T-helper 1 cell treated with Interleukin-12 subunit alpha and Interleukin-12 subunit beta and Interleukin-4 antibody, amounts not matched to agents 30 ng/mL and 1 ng/mL, for 36 hours (primary cell): ENCODE measurements around the gene ZNF774. TPM values are rescaled to one million over a fixed set of nuclear protein-coding genes. Genes with fewer than 3 reads are reported as not detected.
"Not testable (repeated sequence)": the region's sequence is repeated elsewhere in the genome, so short reads cannot be mapped to it uniquely, and the experiment has no call there.

Experiments used
- intact Hi-C: fragments of 100-400 bp; cut with micrococcal nuclease; formaldehyde crosslinking; loops from one replicate; pipeline ENCODE4 v1.15.1; 2024
- total RNA-seq: library from RNA; stranded (reverse); gene quantifications from 2 replicates; pipeline ENCODE4 v1.2.3, GENCODE V29; 2022

Gene ZNF774
- 1.2 and 3.0 TPM in 2 replicates for total RNA-seq

DNA sequence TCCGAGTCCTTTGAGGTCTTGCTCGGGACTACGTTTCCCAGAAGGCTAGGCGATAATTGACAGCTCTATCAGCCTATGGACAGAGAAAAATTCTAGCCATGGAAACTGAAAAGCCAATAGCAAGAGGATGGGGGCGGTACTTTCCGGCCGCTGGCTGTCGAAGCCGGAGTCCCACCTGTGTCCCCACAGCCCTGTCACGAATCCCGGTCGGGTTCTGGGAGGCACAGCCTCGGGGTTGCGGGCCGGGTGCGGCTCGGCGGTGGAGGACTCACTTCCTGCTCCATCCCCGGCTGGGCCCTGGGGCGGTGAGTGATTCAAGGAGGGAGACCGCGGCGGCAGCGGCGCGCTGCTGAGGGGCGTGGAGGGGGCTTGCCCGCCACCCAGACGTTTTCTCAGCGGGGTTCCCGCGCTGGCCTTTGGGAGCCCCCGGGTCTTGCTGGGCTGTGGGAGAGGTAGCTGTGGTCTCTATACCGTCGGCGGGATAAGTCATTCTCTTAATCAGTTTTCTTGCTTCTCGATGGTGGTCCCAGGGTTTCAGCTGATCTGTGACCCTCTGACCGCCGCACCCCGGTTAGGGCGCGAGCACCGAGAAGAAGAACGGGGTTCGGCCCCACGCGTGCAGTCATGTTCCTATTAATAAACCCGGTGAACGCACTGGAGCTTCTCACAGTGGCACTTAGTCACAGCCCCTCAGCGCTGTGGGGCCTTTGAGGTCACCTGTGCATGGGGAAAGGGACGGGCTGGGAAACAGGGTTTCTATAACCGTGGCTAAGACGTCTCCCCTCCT is at the start of gene ZNF774:
TSS of gene ZNF774 (plus strand) at position 178 of the 787 bp plus-strand sequence. CDS start 2,377 bp downstream, outside the sequence.
- intact Hi-C loops, result loop anchor here (1.0 to 10.0 kb wide), 7 partner anchors 10 to 583 kb away; partner anchors contain the start of genes AP3S2, BLM, IQGAP1 and NGRN

DNA sequence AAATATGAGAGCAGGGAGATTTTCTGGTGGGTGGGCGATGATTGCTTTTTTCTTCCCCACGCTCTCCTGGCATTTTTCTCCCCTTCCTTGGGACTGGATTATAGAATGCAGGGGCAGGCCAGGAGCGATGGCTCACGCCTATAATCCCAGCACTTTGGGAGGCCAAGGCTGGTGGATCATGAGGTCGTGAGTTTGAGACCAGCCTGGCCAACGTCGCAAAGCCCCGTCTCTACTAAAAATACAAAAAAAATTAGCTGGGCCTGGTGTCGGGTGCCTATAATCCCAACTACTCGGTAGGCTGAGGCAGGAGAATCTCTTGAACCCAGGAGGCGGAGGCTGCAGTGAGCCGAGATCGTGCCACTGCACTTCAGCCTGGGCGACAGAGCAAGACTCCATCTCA is 46.7 kb upstream of the ZNF774 start:
- intact Hi-C loops, result not testable (repeated sequence)

DNA sequence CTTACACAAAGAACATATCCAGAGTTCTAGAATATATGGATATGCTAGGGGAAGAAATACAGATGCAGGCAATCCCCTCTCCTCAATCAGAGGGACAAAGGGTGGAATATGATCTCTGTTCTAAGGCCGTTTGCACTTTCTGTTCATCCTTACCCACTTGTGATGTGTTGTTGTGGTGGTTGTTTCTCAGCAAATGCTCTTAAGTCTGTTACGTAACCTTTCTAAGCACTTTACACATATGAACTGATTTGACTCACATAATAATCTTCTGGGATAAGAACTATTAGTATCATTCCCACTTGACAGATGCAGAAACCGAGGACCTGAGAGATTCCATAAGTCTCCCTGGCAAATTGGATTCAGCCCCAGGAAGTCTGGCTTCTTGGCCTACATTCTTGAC is 46.2 kb upstream of the ZNF774 start:
- intact Hi-C loops, result no loop called here

DNA sequence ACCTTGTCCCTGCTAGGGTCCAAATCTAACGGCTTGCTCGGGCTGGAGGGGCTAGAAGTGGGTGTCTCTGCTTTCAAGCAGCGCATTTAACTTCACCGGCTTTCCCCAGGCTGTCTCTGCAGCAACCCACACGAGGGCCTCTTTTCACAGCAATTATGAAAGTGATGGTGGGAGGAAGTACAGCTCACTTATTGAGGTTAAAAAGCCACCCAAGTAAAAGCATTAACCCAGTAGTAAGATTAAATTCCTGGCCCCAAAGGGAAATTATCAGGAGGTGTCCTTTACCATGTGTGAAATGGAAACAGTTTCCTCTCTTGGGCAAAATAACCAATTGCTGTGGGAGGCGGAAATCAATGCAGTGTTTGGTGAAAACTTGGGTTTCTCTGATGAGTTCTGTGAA is 45.5 kb upstream of the ZNF774 start:
- intact Hi-C loops, result no loop called here

DNA sequence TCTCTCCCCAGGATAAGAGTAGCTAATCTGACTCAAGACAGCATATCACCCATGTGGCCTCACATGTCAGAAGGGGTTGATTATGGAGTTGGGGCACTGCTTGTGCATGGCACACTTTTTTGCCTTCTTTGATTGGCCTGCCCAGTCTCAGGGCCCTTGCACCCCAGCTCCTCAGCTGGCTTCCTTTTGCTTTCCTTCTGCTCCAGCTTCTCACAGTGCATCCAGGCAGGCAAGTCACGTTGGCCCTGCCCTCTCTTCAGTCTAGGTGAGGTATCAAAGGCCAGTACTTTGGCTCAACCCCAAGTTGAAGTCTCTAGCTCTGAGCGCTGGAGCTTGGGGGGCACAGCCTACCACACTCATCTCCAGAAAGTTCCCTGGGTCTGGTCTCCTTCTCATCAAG is 44.4 kb upstream of the ZNF774 start:
- intact Hi-C loops, result no loop called here

DNA sequence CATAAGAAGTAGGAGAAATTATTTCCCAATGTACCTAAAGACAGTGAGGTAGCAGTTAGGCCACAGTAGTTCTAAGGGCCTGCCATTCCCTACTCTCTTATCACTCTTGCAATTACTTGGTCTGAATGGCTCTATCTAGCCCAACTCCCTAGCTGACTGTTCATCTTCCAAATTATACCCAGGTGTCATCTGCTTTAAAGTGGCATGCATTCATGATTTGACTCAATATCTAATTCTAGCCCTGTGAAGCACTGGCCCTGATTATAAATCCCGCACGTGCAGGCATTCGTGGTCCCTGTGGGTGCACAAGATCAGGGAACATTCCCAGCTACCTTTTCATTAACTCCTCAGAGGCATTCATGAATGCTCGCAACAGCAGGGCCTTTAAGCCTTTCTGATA is 43.1 kb upstream of the ZNF774 start:
- intact Hi-C loops, result no loop called here

DNA sequence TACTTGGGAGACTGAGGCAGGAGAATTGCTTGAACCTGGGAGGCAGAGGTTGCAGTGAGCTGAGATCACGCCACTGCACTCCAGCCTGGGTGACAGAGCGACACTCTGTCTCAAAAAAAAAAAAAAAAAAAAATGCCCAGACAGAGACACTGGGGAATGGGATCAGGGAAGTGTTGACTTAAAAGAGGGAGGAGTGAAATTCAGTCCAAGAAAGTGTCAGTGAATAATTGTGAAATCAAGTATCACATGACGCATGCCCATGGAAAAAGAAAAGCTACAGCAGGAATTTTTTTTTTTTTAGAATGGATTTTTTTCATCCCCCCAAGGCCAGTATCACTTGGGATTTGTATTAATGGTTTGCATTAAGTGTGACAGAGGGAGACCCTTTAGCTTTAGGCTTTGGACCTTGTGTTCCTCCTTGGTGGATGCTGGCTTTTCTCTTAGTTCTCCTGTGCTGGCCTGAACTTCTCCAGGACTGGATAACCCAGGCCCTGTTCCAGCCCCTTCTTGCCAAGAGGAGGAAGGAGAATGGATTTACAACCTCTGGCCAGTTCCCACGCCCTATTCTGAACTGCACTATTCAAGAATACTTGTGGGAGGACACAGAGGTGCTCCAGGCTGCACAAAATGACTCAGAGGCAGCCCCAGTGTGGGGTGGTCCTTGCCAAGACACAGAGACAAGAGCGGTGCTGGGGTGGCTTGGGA is 36.7 kb upstream of the ZNF774 start:
- intact Hi-C loops, result no loop called here

DNA sequence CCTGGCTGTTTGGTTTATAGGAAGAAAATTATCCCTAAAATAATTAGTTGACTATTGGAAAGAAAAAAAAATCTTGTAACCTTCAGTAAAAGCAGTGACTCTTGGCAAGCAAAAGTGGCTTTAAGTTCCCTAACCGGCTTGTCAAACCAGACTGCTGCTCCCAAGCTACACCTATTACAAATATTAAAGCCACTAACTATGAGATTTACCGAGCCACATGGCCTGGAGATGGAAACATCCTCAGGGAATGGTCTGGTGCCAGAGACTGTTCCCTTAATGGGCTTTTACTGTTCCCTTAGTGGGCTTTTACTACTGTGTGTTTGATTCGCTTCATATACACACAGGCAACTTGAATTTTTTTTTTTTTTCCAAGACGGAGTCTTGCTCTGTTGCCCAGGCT is 35.9 kb upstream of the ZNF774 start:
- intact Hi-C loops, result no loop called here

DNA sequence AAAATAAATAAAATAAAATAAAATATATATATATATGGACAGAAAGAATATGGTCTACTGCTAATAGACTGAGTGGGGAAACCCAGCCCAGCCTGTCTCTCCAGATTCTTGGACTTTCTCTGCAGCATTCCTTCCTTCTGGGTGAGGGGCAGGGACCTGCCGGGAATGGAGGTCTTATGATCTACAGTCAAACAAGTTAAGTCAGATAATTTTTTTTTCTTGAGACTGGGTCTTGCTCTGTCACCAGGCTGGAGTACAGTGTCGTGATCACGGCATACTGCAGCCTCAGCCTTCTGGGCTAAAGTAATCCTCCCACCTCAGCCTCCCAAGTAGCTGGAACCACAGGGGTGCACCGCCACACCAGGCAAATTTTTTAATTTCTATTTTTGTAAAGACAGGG is 33.5 kb upstream of the ZNF774 start:
- intact Hi-C loops, result no loop called here

DNA sequence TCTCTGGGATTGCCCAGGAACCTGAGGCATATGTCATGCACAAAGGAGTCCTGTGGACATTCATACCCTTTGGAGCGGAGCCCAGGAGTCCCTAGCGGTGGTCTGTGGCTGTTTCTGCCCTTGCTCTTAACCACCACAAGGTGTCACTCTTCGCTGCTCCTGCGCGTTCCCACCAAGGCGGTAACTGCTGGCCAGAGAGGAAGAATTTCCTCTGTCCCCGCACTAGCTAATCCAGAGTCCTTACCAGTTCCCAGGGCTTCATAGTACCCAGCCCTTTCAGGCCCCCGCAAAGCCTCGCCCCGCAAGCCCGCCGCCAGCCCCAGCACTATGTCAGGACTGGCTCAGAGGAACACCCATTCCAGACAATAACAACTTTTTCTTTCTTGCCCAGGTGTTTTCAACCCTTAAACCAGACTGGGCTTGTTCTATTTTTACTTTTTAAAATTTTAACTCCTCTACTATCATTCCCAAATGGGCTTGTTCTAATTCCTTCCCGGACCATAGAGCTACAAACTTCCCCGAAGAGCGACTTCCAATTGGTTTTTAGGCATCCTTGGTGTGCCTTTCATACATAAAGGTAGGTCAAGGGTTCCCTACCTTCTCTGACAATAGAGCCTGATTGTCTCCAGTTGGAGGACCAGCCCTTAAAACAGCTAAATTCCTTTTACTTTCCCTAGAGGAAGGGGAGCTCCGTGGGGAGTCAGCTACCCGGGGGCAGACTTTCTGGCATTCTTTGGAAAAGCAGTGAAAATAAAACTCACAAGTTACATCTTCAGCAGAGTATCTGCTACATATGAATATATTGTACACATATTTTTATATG is 31.8 kb upstream of the ZNF774 start:
- intact Hi-C loops, result loop anchor here (1.0 to 5.0 kb wide), 9 partner anchors 42 to 612 kb away; partner anchors contain the start of genes HDDC3 and IQGAP1

DNA sequence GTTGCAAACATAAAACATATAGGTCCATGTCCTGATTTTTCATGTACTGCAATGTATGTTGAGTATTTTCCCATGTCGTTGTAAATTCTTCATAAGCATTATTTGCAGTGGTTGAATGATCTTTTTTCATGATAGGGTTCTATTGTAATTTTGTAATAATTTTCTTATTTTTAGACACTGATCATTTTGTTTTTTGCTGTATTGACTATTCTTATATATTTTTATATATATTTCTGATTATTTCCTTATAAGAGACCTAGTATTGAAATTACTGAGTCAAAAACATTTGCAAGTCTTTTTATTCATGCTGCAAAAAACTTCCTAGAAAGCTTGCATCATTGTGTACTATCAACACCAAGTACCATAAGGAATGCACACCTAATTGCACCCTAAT is 31.2 kb upstream of the ZNF774 start:
- intact Hi-C loops, result loop anchor here (1.0 to 5.0 kb wide), 9 partner anchors 41 to 611 kb away; partner anchors contain the start of genes HDDC3 and IQGAP1

DNA sequence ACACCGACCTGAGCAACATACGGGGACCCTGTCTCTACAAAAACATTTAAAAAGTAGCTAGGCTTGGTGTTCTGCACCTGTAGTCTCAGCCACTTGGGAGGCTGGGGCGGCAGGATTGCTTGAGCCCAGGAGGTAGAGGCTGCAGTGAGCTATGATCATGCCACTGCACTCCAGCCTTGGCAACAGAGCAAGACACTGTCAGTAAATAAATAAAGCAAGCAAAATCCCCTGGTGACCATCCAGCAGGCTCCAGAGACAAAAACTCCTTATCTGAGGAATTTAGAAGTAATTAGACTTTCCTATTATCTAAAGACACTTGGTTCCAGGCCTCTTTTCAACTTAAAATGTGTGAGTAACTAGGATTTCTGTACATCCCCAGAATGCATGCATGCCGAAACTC is 29.5 kb upstream of the ZNF774 start:
- intact Hi-C loops, result loop anchor here (5.0 kb wide), 5 partner anchors 110 to 610 kb away; partner anchors contain the start of gene HDDC3

DNA sequence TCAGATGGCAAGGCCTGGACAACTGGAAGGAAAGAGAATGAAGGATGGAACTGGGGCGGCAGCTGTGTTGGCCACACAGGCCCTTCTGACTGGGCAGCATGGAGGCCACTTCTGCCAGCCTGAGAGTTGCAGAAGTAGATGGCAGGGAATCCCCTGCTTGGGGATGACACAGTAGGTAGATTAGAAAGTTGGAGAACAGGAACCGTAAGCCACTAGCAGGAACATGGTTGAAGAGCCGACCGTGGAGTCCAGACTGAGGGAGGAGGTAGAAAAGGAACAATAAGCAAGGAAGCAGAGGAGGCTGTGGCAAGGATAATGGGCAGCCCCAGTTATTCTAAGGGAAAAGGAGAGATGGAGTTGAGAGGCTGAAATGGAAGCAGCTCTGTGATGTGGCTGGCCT is 26.4 kb upstream of the ZNF774 start:
- intact Hi-C loops, result no loop called here

DNA sequence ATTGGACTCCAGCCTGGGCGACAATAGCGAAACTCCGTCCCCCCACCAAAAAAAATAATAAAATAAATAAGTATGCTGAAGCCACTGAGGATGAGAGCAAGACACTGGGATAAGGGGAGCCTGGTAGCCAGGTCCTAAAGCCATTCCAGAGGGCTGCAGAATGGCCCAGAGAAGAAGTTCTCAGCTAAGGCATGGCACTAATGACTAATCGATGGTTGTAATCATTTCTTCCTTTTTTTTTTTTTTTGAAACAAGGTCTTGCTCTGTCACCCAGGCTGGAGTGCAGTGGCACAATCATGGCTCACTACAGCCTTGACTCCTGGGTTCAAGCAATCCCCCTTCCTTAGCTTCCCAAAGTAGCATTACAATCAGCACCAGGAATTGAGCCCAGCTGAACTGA is 25.6 kb upstream of the ZNF774 start:
- intact Hi-C loops, result no loop called here

DNA sequence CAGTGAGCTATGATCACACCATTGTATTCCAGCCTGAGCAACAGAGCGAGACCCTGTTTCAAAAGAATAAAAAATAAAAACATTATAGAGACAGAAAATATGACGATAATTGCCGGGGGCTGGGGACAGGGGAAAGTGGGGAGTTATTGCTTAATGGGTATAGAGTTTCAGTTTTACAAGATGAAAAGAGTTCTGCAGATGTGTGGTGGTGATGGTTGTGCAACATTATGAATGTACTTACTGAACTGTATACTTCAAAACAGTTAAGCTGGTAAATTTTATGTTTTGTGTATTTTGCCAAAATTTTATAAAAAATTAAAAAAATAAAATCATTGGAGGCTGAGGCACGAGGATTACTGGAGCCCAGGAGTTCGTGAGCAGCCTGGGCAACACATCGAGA is 24.8 kb upstream of the ZNF774 start:
- intact Hi-C loops, result no loop called here

DNA sequence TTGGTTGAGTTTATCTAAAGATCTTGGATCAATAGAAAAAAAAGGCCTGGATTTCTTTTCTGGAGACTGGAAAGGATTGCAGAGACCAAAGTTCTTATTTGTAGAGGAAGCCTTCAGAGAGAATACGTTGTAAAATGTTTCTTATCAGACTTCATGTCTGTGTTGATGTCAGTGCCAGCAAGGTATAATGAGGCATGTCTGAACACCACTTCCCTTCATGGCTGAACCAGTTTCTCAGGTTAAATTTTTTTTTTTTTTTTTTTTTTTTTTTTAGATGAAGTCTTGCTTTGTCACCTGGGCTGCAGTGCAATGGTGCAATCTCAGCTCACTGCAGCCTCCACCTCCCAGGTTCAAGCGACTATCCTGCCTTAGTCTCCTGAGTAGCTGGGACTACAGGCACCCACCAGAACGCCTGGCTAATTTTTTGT is 17.8 kb upstream of the ZNF774 start:
- intact Hi-C loops, result no loop called here

DNA sequence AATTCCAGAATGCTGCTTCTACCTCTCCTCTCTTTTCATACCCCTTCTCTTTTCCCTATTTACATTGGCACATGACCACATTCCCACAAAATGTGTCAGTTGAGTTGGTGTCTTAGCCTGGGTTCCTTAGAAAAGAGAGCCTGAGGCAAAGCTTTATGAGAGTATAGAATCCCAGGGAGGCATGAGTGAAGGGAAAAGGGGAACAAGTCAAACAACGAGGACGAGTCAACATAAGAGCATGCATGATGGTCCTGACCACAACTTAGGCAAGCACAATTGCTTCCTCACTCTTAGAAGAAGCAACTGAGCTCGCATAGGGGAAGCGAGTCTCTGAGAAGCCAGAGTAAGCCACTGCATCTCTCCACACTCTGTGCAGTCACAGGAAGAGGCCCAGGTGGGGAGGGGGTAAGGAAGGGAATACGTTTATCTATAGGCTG is 15.4 kb upstream of the ZNF774 start:
- intact Hi-C loops, result no loop called here

DNA sequence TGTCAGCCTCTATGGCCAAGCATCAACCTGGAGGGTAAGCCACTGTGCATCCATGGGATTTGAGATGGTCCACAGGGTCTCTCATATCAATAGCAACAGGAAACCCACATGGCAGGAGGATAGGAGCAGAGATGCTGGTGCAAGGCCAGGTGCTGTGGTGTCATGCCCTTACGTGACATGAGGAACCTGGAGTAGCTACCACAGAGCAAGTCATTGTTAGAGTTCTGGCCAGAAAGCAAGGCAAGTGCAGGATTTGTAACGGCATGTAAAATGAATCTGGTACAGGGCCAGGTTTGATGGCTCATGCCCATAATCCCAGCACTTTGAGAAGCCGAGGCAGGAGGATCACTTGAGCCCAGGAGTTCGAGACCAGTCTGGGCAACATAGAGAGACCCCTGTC is 14.8 kb upstream of the ZNF774 start:
- intact Hi-C loops, result no loop called here

DNA sequence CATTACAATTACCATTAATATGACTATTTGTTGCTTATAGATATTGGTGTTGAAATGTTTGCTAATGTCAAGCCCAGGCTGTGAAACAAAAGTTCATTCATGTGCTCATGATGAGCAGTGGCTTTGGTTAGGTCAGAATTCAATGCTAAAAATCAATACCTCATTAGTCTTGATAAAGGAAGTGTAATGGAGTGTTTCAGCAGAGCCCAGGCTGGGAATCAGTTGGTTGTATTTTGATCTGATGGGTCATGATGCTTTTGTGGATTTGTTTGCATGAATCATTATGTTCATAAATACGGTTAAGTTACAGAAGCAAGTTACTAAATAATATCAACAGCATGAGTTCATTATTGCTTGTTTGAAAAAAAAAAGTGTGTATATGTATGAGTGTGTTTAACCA is 13.6 kb upstream of the ZNF774 start:
- intact Hi-C loops, result no loop called here

DNA sequence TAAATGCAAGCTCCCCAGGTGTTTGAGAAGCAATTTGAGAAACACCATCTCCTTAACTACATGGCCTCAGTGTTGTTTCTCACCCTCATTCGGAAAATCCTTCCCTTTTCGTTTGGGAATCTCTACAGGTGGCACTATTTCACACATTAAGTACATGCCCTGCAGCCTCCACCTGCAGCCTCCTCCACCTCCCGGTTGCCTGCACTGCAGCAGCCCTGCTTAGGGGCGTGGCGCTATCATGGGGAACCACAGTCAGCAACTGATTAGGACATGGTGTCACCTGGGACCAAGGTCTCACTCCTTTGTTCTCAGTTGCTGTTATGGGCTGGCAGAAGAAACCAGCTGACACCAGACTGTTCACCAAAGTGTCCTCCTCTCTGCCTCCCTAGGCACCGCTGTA is 11.7 kb upstream of the ZNF774 start:
- intact Hi-C loops, result no loop called here

DNA sequence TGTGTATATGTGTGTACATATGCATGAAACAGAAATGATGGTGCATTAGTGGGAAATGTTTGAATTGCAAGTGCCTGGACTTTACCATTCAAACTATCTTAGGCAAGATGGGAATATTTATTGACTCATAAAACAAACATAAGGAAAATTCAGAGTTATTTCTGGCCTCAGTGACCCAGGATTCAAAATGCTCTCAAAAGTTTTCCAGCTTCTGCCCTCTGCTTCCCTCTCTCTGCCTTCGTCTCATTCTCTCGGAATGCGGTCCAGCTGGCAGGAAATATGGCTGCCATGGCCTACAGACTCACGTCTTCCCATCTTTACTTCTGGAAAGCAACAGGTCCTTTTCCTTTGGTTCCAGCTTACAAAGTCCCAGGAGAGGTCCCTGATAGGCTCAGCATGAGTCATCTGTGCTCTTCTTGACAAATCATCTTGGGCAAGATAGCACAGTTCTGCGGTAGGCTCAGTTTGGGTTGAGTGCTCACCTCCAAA is 8.7 kb upstream of the ZNF774 start:
- intact Hi-C loops, result no loop called here
